NOMO-1 (cell line): ENCODE measurements around the gene NRDC.

Experiments used
- DNase-seq, 2 experiments: peaks; one replicate each; lab custom pipeline; 2025; ENCODE audit not compliant: unreplicated experiment in 2 of 2; lab: John Stamatoyannopoulos, UW

The NRDC gene

GRCh38 chr1:51878616-51879336, at the start of gene NRDC:
TSS of gene NRDC (minus strand) at chr1:51878727. CDS start at chr1:51878615, 112 bp downstream.
- DNase-seq = peak; percentile 96 to 99

- no peak for DNase-seq
Observed at GRCh38 chr1:51927029-51927428, 48.5 kb upstream of the NRDC start.

GRCh38 chr1:51926171-51926812, 47.8 kb upstream of the NRDC start:
- DNase-seq = no peak

GRCh38 chr1:51924455-51924854, 45.9 kb upstream of the NRDC start:
- DNase-seq = no peak

- no peak for DNase-seq
Observed at GRCh38 chr1:51922040-51922439, 43.5 kb upstream of the NRDC start.

- no peak for DNase-seq
Observed at GRCh38 chr1:51920130-51920529, 41.6 kb upstream of the NRDC start.

GRCh38 chr1:51919684-51920083, 41.2 kb upstream of the NRDC start:
- DNase-seq = no peak

GRCh38 chr1:51916587-51917405, 38.3 kb upstream of the NRDC start:
- DNase-seq = no peak

- DNase-seq = no peak
Observed at GRCh38 chr1:51915951-51916350, 37.4 kb upstream of the NRDC start.

GRCh38 chr1:51912881-51913280, 34.4 kb upstream of the NRDC start:
- no peak for DNase-seq

- no peak for DNase-seq
Observed at GRCh38 chr1:51910221-51911000, 31.9 kb upstream of the NRDC start.

- DNase-seq = no peak
Observed at GRCh38 chr1:51908499-51908898, 30.0 kb upstream of the NRDC start.

GRCh38 chr1:51907079-51907702, 28.7 kb upstream of the NRDC start:
- DNase-seq = no peak

- no peak for DNase-seq
Observed at GRCh38 chr1:51906306-51907078, 28.0 kb upstream of the NRDC start.

GRCh38 chr1:51902456-51902855, 23.9 kb upstream of the NRDC start:
- DNase-seq = no peak

GRCh38 chr1:51901151-51901550, 22.6 kb upstream of the NRDC start:
- no peak for DNase-seq

- DNase-seq = no peak
Observed at GRCh38 chr1:51899022-51899421, 20.5 kb upstream of the NRDC start.

GRCh38 chr1:51898090-51898734, 19.7 kb upstream of the NRDC start:
- no peak for DNase-seq

GRCh38 chr1:51897699-51898031, 19.1 kb upstream of the NRDC start:
- DNase-seq = no peak
